GM12873 (cell line): ENCODE data around the gene GADD45GIP1.

Experiments used
- CTCF ChIP-seq: IDR thresholded peaks from 2 replicates; pipeline ENCODE4 v1.5.1; 2012; ENCODE audit warnings: low read depth, mild to moderate bottlenecking, moderate library complexity, low read length, control low read depth; ENCODE audit not compliant: insufficient read depth; ENCODE audit errors: missing control alignments

Gene GADD45GIP1

GRCh38 chr19:12939975-12940423 lies 17.0 kb downstream of the GADD45GIP1 start:
- TF ChIP-seq CTCF = no peak

- peak; percentile 10 for TF ChIP-seq CTCF
Measured at GRCh38 chr19:12938779-12939601, 18.0 kb downstream of the GADD45GIP1 start.

GRCh38 chr19:12937927-12938778 lies 18.9 kb downstream of the GADD45GIP1 start, which contains the start of gene CALR:
TSS of gene CALR (plus strand) at chr19:12938609. CDS start at chr19:12938680, 71 bp downstream.
- TF ChIP-seq CTCF = peak; percentile 10

- no peak for TF ChIP-seq CTCF
Measured at GRCh38 chr19:12937093-12937926, 19.7 kb downstream of the GADD45GIP1 start.

- TF ChIP-seq CTCF = no peak
Measured at GRCh38 chr19:12936582-12936981, 20.4 kb downstream of the GADD45GIP1 start.

- no peak for TF ChIP-seq CTCF
Measured at GRCh38 chr19:12935071-12935470, 22.0 kb downstream of the GADD45GIP1 start.
